Inflammatory macrophage (primary cell): ENCODE measurements around the gene TRMT10B.
"Not testable (repeated sequence)": the region's sequence is repeated elsewhere in the genome, so short reads cannot be mapped to it uniquely, and the experiment has no call there.

Experiments
- DNase-seq, 2 donors: peaks; one replicate each; pipeline ENCODE4 v3.0.0-alpha.2; 2020 to 2022

TRMT10B gene

GRCh38 chr9:37801287-37801850 is 47.8 kb downstream of the TRMT10B start:
- peak; percentile 12 to 68 for DNase-seq

GRCh38 chr9:37801959-37802711 is 48.5 kb downstream of the TRMT10B start:
- DNase-seq: no peak

GRCh38 chr9:37806271-37806670 is 52.7 kb downstream of the TRMT10B start:
- no peak for DNase-seq

- DNase-seq: not testable (repeated sequence)
Observed at GRCh38 chr9:37809676-37810075, 56.1 kb downstream of the TRMT10B start.

GRCh38 chr9:37811906-37812476 is 58.4 kb downstream of the TRMT10B start:
- no peak for DNase-seq

GRCh38 chr9:37812773-37813379 is 59.3 kb downstream of the TRMT10B start:
- peak in 1 of 2 donors; percentile 25 for DNase-seq

- DNase-seq: no peak
Observed at GRCh38 chr9:37818849-37819248, 65.2 kb downstream of the TRMT10B start.

GRCh38 chr9:37820142-37820541 is 66.5 kb downstream of the TRMT10B start:
- DNase-seq: no peak

- DNase-seq: not testable (repeated sequence)
Observed at GRCh38 chr9:37825174-37825573, 71.6 kb downstream of the TRMT10B start.

GRCh38 chr9:37827483-37828165 is 74.0 kb downstream of the TRMT10B start:
- no peak for DNase-seq
